Upper lobe of left lung (tissue), 4 donors: ENCODE measurements around the gene RAP1GAP.

Source experiments
- EP300 ChIP-seq, 4 donors: sonication (generic); formaldehyde crosslinking; IDR thresholded peaks; one replicate each; pipeline ENCODE4 v1.5.1; 2017; ENCODE audit warnings: antibody characterized with exemption in 4 of 4, control low read depth in 2 of 4
- POLR2A ChIP-seq, 4 donors: fragments of 450-650 bp; IDR thresholded peaks; one replicate each; pipeline ENCODE4 v1.5.1; 2016 to 2017; ENCODE audit warnings: antibody characterized with exemption in 4 of 4, mild to moderate bottlenecking in 2 of 4
- POLR2AphosphoS5 ChIP-seq, 2 donors: sonication (generic); formaldehyde crosslinking; IDR thresholded peaks; one replicate each; pipeline ENCODE4 v1.5.1; 2017; ENCODE audit warnings: antibody characterized with exemption in 2 of 2
- TF ChIP-seq, protein P1 (sequence below), 6 experiments: fragments of 450-650 bp in 4 of 6; fragments of 200-600 bp in 2 of 6; sonication (generic) in 2 of 6; IDR thresholded peaks; one replicate each; pipeline ENCODE4 v1.5.1; 2016 to 2019; ENCODE audit warnings: antibody characterized with exemption in 6 of 6

DNA sequence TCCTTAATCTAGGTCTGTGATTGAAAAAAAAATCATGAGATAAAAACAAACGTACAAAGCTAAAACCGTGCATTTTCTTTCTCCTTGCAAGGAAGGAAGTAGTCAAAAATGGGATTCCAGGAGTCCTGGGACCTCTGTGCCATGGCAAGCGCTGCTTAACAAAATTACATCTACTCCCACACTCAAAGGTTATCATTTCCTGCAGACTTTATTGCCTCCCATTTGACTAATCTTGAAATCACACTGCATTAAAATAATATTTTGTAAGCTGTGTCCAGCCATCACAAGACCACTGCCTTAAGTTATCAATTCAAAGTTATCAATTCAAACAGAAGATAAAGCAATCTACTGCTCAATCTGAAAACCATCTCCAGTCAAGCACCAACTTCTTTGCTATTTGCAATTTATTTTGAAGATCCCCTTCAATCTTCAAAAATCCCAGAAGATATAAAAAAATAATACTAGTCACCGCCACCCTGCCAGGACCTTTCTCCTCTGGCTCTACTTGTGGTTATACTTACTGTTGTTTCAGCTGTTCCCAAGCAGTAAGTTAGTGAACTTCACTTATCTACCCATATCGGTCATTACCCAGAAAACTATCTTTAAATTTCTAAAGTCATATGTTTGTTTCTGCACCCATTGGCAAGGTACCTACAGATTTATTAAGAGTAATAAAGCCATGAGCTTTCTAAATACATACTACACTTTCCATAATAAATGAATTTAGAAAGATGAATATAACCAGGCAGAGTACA is 38.1 kb upstream of the RAP1GAP start:
- no peak for TF ChIP-seq POLR2A (IDR thresholded peaks at IDR 0.05)
- TF ChIP-seq, protein P1, sequence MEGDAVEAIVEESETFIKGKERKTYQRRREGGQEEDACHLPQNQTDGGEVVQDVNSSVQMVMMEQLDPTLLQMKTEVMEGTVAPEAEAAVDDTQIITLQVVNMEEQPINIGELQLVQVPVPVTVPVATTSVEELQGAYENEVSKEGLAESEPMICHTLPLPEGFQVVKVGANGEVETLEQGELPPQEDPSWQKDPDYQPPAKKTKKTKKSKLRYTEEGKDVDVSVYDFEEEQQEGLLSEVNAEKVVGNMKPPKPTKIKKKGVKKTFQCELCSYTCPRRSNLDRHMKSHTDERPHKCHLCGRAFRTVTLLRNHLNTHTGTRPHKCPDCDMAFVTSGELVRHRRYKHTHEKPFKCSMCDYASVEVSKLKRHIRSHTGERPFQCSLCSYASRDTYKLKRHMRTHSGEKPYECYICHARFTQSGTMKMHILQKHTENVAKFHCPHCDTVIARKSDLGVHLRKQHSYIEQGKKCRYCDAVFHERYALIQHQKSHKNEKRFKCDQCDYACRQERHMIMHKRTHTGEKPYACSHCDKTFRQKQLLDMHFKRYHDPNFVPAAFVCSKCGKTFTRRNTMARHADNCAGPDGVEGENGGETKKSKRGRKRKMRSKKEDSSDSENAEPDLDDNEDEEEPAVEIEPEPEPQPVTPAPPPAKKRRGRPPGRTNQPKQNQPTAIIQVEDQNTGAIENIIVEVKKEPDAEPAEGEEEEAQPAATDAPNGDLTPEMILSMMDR (IDR thresholded peaks at IDR 0.05), result no peak
- TF ChIP-seq EP300 (IDR thresholded peaks at IDR 0.05), result no peak
- TF ChIP-seq POLR2AphosphoS5 (IDR thresholded peaks at IDR 0.05), result no peak
